ENCODE results near the gene SYNJ2. TPM values are rescaled to one million over a fixed set of nuclear protein-coding genes. Genes with fewer than 3 reads are reported as not detected.
A peak's percentile ranks its signal among the peaks of the same experiment; 100 is the strongest.

Gene SYNJ2
- total RNA-seq, 1 donor from 2014 or later, result 12.3 TPM

DNA sequence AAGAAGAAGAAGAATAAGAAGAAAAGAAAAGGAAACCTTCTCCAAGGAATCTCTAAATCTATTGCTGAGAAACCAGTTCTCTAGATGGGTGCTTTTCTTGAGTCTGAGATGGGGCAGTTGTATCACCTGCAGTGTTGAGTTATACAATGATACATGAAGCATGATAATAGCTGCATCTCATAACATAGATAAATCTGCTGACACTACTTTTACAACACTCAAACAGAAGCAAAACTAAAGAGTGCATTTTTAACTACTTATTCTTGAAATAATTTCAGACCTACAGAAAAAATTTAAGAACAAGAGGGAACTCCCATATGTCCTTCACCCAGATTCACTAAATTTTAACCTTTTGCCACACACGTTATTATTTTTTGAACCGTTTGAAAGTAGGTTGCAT, 70.3 kb downstream of the SYNJ2 start:
- Histone ChIP-seq H3K36me3 (peaks cover 11% of the 10 kb centered on the region), H3K27ac (replicated peaks) (no peak overlapping the region), H3K27me3 (ENCODE audit: low read depth) (no peaks in the 10 kb centered on the region), H3K4me1 (peaks cover 3% of the 10 kb centered on the region), H3K4me3 (no peak overlapping the region), H3K9me3 (replicated peaks) (no peaks in the 10 kb centered on the region)
- intact Hi-C loops (cut with micrococcal nuclease), result no loop called here
- TF ChIP-seq CTCF (IDR thresholded peaks at IDR 0.05; ENCODE audit: borderline replicate concordance), result no peak
- DNase-seq, result no peak

GRCh38 chr6:158053377-158054313, 72.0 kb downstream of the SYNJ2 start:
- no peaks in the 10 kb centered on the region for H3K9me3 ChIP-seq (replicated peaks)
- H3K27me3 ChIP-seq (ENCODE audit: low read depth), result no peaks in the 10 kb centered on the region
- no peak for DNase-seq
- H3K4me1 ChIP-seq, result no peaks in the 10 kb centered on the region
- no peak overlapping the region for H3K4me3 ChIP-seq
- H3K36me3 ChIP-seq, result peaks cover 13% of the 10 kb centered on the region
- TF ChIP-seq CTCF (IDR thresholded peaks at IDR 0.05; ENCODE audit: borderline replicate concordance), result no peak
- intact Hi-C loops (cut with micrococcal nuclease), result no loop called here
- no peak overlapping the region for H3K27ac ChIP-seq (replicated peaks)

DNA sequence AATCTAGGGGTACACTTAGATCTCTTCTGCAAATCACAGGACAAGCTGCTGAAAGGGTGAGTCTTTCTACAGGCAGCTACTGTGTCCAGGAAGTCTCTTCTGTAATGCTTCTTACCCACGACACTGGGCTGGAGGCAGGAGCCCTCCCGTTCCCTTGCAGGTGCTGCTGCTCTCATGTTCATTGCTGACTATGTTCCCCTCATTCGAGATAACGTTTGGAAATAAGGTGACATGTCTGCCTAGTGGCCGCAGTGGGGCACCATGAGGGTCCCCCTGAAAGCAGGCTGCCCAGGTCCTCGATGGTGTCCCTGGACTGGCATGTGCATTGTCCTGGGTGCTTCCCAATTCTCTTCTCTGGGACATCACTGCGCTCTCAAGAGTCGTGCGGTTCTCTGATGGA, 74.7 kb downstream of the SYNJ2 start:
- peak; percentile 12 for DNase-seq
- no peaks in the 10 kb centered on the region for H3K9me3 ChIP-seq (replicated peaks)
- no peak overlapping the region for H3K27ac ChIP-seq (replicated peaks)
- peaks cover 26% of the 10 kb centered on the region for H3K4me1 ChIP-seq
- H3K36me3 ChIP-seq, result peaks cover 18% of the 10 kb centered on the region
- no peak for TF ChIP-seq CTCF (IDR thresholded peaks at IDR 0.05; ENCODE audit: borderline replicate concordance)
- intact Hi-C loops (cut with micrococcal nuclease), result no loop called here
- H3K4me3 ChIP-seq, result no peak overlapping the region
- H3K27me3 ChIP-seq (ENCODE audit: low read depth), result no peaks in the 10 kb centered on the region

GRCh38 chr6:158056804-158057203, 75.1 kb downstream of the SYNJ2 start:
- Histone ChIP-seq H3K27me3 (ENCODE audit: low read depth) (no peaks in the 10 kb centered on the region), H3K4me3 (no peak overlapping the region), H3K27ac (replicated peaks) (no peak overlapping the region), H3K36me3 (peaks cover 20% of the 10 kb centered on the region), H3K4me1 (peaks cover 30% of the 10 kb centered on the region), H3K9me3 (replicated peaks) (no peaks in the 10 kb centered on the region)
- peak; percentile 1 for DNase-seq
- TF ChIP-seq CTCF (IDR thresholded peaks at IDR 0.05; ENCODE audit: borderline replicate concordance), result no peak
- intact Hi-C loops (cut with micrococcal nuclease), result no loop called here

GRCh38 chr6:158057213-158057987, 75.7 kb downstream of the SYNJ2 start:
- DNase-seq, result no peak
- intact Hi-C loops (cut with micrococcal nuclease), result no loop called here

More at GRCh38 chr6:158057213-158057987, 75.7 kb downstream of the SYNJ2 start:
- no peaks in the 10 kb centered on the region for H3K9me3 ChIP-seq (replicated peaks)
- peaks cover 26% of the 10 kb centered on the region for H3K36me3 ChIP-seq
- no peaks in the 10 kb centered on the region for H3K27me3 ChIP-seq (ENCODE audit: low read depth)
- no peak overlapping the region for H3K27ac ChIP-seq (replicated peaks)
- no peak for TF ChIP-seq CTCF (IDR thresholded peaks at IDR 0.05; ENCODE audit: borderline replicate concordance)
- peaks cover 30% of the 10 kb centered on the region for H3K4me1 ChIP-seq
- H3K4me3 ChIP-seq, result no peak overlapping the region

All from left ventricle myocardium inferior (tissue), 1 donor.